ENCODE measurements around the gene OR6N2. TPM values are rescaled to one million over a fixed set of nuclear protein-coding genes. Genes with fewer than 3 reads are reported as not detected.

Gene OR6N2
- total and polyA plus RNA-seq, 2 experiments from 2014 or later, result not detected

DNA sequence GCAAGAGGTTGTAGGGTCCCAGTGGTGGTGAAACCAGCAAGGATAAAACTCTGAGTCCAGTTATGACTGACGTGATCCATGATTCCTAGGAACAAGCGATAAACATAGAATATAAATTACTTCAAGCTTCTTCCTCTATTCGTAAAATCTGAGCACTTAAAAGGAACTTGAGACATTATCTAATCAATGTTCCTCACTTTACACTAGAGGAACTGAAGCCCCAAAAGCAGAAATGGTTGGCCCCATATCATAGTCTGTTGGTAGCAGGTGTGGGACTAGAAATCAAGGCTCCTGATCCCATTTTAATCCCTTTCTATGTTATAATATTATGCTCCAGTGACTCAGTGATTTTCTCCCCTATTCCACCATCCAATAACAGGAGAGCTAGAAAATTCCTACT, 28.3 kb upstream of the OR6N2 start:
- H2AFZ ChIP-seq, result no peak overlapping the region
- Mint-ChIP-seq H3K4me3 (no peak overlapping the region), H3K4me1 (no peaks in the 10 kb centered on the region), H3K36me3 (ENCODE audit: low read depth) (no peaks in the 10 kb centered on the region), H3K9me3 (no peaks in the 10 kb centered on the region), H3K27me3 (ENCODE audit: insufficient read depth, low read depth, poor library complexity) (peaks cover 2% of the 10 kb centered on the region), H3K27ac (no peak overlapping the region)
- no peaks in the 10 kb centered on the region for H4K20me1 ChIP-seq (replicated peaks; ENCODE audit: insufficient read depth)
- TF ChIP-seq STAT1 (IDR thresholded peaks at IDR 0.05; ENCODE audit: unreplicated experiment), result no peak
- TF ChIP-seq CREB1 (CRISPR knock-in tag; IDR thresholded peaks at IDR 0.05; ENCODE audit: low read depth), result no peak
- no peak for TF ChIP-seq JUNB (IDR thresholded peaks at IDR 0.05; ENCODE audit: unreplicated experiment)
- H3F3A ChIP-seq (replicated peaks; ENCODE audit: low read depth), result no peaks in the 10 kb centered on the region
- H3K4me3 ChIP-seq, result no peak overlapping the region
- H3K4me1 ChIP-seq (ENCODE audit: insufficient read depth), result no peaks in the 10 kb centered on the region
- no peaks in the 10 kb centered on the region for H3K79me2 ChIP-seq (replicated peaks; ENCODE audit: insufficient read depth)
- H3K9me2 ChIP-seq (ENCODE audit: insufficient read depth), result no peaks in the 10 kb centered on the region
- ATAC-seq (no peak), DNase-seq (ENCODE audit: low spot score) (no peak)
- H3K27ac ChIP-seq (ENCODE audit: low read depth), result no peak overlapping the region
- no peaks in the 10 kb centered on the region for H3K27me3 ChIP-seq (ENCODE audit: insufficient read depth)
- H3K36me3 ChIP-seq (ENCODE audit: insufficient read depth), result no peaks in the 10 kb centered on the region
- H3K4me2 ChIP-seq, result no peak overlapping the region

DNA sequence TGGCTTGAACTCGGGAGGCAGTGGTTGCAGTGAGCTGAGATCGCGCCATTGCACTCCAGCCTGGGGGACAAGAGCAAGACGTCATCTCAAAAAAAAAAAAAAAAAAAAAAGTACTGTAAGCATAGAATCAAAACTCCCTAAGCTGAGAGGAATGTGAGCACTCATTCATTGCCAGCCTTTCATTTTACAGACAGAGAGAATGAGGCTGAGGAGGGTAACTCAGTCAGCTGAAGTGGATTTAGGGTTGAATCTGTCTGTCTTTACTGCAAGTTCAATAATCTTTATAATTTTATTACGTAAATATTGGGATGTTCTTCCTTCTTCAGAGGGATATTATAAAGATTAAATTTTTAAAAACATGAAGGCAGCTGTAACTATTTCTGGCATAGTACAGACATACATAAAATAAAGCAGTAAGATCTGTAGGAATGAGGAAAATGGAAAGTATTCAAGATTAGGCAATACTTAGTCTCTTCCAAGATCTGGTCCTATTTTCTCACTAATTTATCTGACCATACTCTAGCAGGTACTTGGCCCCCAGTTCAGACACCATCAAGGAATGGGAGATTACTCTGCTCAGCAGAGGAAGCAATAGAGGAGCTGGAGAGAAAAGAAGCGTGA, 26.0 kb upstream of the OR6N2 start:
- Histone ChIP-seq H4K20me1 (replicated peaks; ENCODE audit: insufficient read depth) (no peaks in the 10 kb centered on the region), H3K4me1 (ENCODE audit: insufficient read depth) (no peaks in the 10 kb centered on the region), H3K36me3 (ENCODE audit: insufficient read depth) (no peaks in the 10 kb centered on the region), H3K4me2 (no peak overlapping the region), H3K27ac (ENCODE audit: low read depth) (no peak overlapping the region), H3K27me3 (ENCODE audit: insufficient read depth) (no peaks in the 10 kb centered on the region), H3F3A (replicated peaks; ENCODE audit: low read depth) (no peaks in the 10 kb centered on the region), H3K79me2 (replicated peaks; ENCODE audit: insufficient read depth) (no peaks in the 10 kb centered on the region), H2AFZ (no peak overlapping the region), H3K9me2 (ENCODE audit: insufficient read depth) (no peaks in the 10 kb centered on the region), H3K4me3 (no peak overlapping the region)
- Mint-ChIP-seq H3K4me1 (no peaks in the 10 kb centered on the region), H3K27ac (no peak overlapping the region), H3K27me3 (ENCODE audit: insufficient read depth, low read depth, poor library complexity) (peaks cover 3% of the 10 kb centered on the region), H3K4me3 (no peak overlapping the region), H3K36me3 (ENCODE audit: low read depth) (no peaks in the 10 kb centered on the region), H3K9me3 (no peaks in the 10 kb centered on the region)
- DNase-seq (ENCODE audit: low spot score) (no peak), ATAC-seq (no peak)
- TF ChIP-seq CREB1 (CRISPR knock-in tag; IDR thresholded peaks at IDR 0.05; ENCODE audit: low read depth) (no peak), STAT1 (IDR thresholded peaks at IDR 0.05; ENCODE audit: unreplicated experiment) (no peak), EZH2 (IDR thresholded peaks at IDR 0.05; ENCODE audit: low read depth, unreplicated experiment) (no peak), NANOG (IDR thresholded peaks at IDR 0.05; ENCODE audit: borderline replicate concordance) (no peak), ZNF114 (CRISPR knock-in tag; IDR thresholded peaks at IDR 0.05) (no peak), ZNF331 (CRISPR knock-in tag; IDR thresholded peaks at IDR 0.05; ENCODE audit: low read depth) (no peak), POLR2AphosphoS5 (IDR thresholded peaks at IDR 0.05; ENCODE audit: low read depth) (no peak), JUNB (IDR thresholded peaks at IDR 0.05; ENCODE audit: unreplicated experiment) (no peak), EZH2phosphoT487 (IDR thresholded peaks at IDR 0.05; ENCODE audit: unreplicated experiment) (no peak)
- TF ChIP-seq, protein P1, sequence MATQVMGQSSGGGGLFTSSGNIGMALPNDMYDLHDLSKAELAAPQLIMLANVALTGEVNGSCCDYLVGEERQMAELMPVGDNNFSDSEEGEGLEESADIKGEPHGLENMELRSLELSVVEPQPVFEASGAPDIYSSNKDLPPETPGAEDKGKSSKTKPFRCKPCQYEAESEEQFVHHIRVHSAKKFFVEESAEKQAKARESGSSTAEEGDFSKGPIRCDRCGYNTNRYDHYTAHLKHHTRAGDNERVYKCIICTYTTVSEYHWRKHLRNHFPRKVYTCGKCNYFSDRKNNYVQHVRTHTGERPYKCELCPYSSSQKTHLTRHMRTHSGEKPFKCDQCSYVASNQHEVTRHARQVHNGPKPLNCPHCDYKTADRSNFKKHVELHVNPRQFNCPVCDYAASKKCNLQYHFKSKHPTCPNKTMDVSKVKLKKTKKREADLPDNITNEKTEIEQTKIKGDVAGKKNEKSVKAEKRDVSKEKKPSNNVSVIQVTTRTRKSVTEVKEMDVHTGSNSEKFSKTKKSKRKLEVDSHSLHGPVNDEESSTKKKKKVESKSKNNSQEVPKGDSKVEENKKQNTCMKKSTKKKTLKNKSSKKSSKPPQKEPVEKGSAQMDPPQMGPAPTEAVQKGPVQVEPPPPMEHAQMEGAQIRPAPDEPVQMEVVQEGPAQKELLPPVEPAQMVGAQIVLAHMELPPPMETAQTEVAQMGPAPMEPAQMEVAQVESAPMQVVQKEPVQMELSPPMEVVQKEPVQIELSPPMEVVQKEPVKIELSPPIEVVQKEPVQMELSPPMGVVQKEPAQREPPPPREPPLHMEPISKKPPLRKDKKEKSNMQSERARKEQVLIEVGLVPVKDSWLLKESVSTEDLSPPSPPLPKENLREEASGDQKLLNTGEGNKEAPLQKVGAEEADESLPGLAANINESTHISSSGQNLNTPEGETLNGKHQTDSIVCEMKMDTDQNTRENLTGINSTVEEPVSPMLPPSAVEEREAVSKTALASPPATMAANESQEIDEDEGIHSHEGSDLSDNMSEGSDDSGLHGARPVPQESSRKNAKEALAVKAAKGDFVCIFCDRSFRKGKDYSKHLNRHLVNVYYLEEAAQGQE (IDR thresholded peaks at IDR 0.05; ENCODE audit: unreplicated experiment), result no peak
- TF ChIP-seq, protein P2, sequence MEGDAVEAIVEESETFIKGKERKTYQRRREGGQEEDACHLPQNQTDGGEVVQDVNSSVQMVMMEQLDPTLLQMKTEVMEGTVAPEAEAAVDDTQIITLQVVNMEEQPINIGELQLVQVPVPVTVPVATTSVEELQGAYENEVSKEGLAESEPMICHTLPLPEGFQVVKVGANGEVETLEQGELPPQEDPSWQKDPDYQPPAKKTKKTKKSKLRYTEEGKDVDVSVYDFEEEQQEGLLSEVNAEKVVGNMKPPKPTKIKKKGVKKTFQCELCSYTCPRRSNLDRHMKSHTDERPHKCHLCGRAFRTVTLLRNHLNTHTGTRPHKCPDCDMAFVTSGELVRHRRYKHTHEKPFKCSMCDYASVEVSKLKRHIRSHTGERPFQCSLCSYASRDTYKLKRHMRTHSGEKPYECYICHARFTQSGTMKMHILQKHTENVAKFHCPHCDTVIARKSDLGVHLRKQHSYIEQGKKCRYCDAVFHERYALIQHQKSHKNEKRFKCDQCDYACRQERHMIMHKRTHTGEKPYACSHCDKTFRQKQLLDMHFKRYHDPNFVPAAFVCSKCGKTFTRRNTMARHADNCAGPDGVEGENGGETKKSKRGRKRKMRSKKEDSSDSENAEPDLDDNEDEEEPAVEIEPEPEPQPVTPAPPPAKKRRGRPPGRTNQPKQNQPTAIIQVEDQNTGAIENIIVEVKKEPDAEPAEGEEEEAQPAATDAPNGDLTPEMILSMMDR (conservative IDR thresholded peaks at IDR 0.05; ENCODE audit: low read depth in 2 of 2), result no peak
- TF ChIP-seq, protein P3, sequence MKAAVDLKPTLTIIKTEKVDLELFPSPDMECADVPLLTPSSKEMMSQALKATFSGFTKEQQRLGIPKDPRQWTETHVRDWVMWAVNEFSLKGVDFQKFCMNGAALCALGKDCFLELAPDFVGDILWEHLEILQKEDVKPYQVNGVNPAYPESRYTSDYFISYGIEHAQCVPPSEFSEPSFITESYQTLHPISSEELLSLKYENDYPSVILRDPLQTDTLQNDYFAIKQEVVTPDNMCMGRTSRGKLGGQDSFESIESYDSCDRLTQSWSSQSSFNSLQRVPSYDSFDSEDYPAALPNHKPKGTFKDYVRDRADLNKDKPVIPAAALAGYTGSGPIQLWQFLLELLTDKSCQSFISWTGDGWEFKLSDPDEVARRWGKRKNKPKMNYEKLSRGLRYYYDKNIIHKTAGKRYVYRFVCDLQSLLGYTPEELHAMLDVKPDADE (IDR thresholded peaks at IDR 0.05), result no peak
